Sigmoid colon (tissue), 7 donors: ENCODE measurements around the gene PTPDC1. TPM values are rescaled to one million over a fixed set of nuclear protein-coding genes. Genes with fewer than 3 reads are reported as not detected.

Experiments
- DNase-seq: peaks from one replicate; pipeline ENCODE4 v3.0.0-alpha.2; 2019
- H3K27ac ChIP-seq, 4 donors: fragments of 200-600 bp; sonication (generic); one replicate each; pipeline ENCODE4 v1.5.1; 2016 to 2019; ENCODE audit warnings: mild to moderate bottlenecking in 1 of 4
- H3K27me3 ChIP-seq, 3 donors: fragments of 200-600 bp; sonication (generic); one replicate each; pipeline ENCODE4 v1.5.1; 2019; ENCODE audit warnings: mild to moderate bottlenecking in 1 of 3
- H3K36me3 ChIP-seq, 4 donors: fragments of 200-600 bp; sonication (generic); one replicate each; pipeline ENCODE4 v1.5.1; 2016 to 2019
- H3K4me1 ChIP-seq, 4 donors: fragments of 200-600 bp; sonication (generic); one replicate each; pipeline ENCODE4 v1.5.1; 2017 to 2019
- H3K4me3 ChIP-seq, 4 donors: fragments of 200-600 bp; sonication (generic); one replicate each; pipeline ENCODE4 v1.5.1; 2017 to 2019; ENCODE audit warnings: mild to moderate bottlenecking in 2 of 4, moderate library complexity in 1 of 4
- H3K9me3 ChIP-seq, 4 donors: fragments of 200-600 bp in 3 of 4; sonication (generic) in 3 of 4; one replicate each; pipeline versions ENCODE4 v1.5.1 to v1.6.1; 2013 to 2019
- EP300 ChIP-seq, 4 donors: sonication (generic); formaldehyde crosslinking; IDR thresholded peaks; one replicate each; pipeline ENCODE4 v1.6.1; 2017; ENCODE audit warnings: antibody characterized with exemption in 4 of 4
- POLR2A ChIP-seq, 2 donors: fragments of 450-650 bp; IDR thresholded peaks; one replicate each; pipeline ENCODE4 v1.6.1; 2016; ENCODE audit warnings: antibody characterized with exemption in 2 of 2, mild to moderate bottlenecking in 2 of 2, moderate library complexity in 2 of 2
- POLR2AphosphoS5 ChIP-seq, 4 donors: sonication (generic); formaldehyde crosslinking; IDR thresholded peaks; one replicate each; pipeline ENCODE4 v1.6.1; 2017; ENCODE audit warnings: antibody characterized with exemption in 4 of 4
- whole genome bisulfite sequencing, 2 donors: extraction: QIAGEN DNeasy Blood & Tissue Kit; methylation state at CpG; one replicate each; pipeline ENCODE4 v1.1.7; 2013; 5-methylcytosine and 5-hydroxymethylcytosine counted together
- intact Hi-C: fragments of 100-400 bp; cut with DNase I; formaldehyde crosslinking; loops from one replicate; pipeline ENCODE4 v1.15.1; 2023
- polyA plus RNA-seq, 3 donors: library from polyadenylated mRNA; stranded (reverse); fragments of 200-250 nt; gene quantifications; one replicate each; pipeline ENCODE4 v1.2.3, GENCODE V29; 2013
- total RNA-seq, 4 donors: library from RNA; depleted of rRNA; stranded (reverse); fragments of >200 nt; gene quantifications; one replicate each; pipeline ENCODE4 v1.1.0, GENCODE V29; 2016
- TF ChIP-seq, protein P1 (sequence below), 4 experiments: fragments of 450-650 bp in 3 of 4; fragments of 200-600 bp in 1 of 4; IDR thresholded peaks; one replicate each; pipeline ENCODE4 v1.5.1; 2016 to 2019; ENCODE audit warnings: antibody characterized with exemption in 4 of 4, mild to moderate bottlenecking in 3 of 4, moderate library complexity in 2 of 4
- donor health status: healthy with polysubstance abuse.
- donor health status: Bipolar disorder and iron deficiency.
- donor health status: healthy.

The PTPDC1 gene
- total and polyA plus RNA-seq, 7 donors: 2.1 to 16.3 (median 12.0) TPM

DNA sequence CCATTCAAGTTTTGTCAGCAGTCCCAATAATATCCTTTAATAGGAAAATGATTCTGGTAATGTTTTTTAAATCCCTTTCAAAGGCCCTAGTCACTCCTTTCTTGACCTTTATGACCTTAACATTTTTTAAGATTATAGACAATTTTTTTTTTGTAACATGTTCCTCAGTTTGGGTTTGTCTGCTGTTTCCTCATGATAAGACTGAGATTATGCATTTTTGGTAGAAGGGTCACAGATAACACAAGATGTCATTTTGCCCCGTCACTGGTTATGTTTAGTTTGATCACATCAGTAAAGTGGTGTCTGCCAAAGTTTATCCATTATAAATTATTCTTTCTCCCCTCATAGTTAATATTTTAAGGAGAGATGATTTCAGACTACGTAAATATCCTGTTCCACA is 16.0 kb upstream of the PTPDC1 start:
- Histone ChIP-seq H3K36me3 (peaks cover 0 to 6% (median 0%) of the 10 kb centered on the region in 4 donors), H3K27me3 (no peaks in the 10 kb centered on the region), H3K4me1 (peaks cover 0 to 9% (median 2%) of the 10 kb centered on the region in 4 donors), H3K9me3 (peaks cover 0 to 3% (median 0%) of the 10 kb centered on the region in 4 donors), H3K27ac (no peak overlapping the region), H3K4me3 (no peak overlapping the region)
- intact Hi-C loops: no loop called here
- TF ChIP-seq POLR2AphosphoS5 (IDR thresholded peaks at IDR 0.05): no peak
- TF ChIP-seq, protein P1, sequence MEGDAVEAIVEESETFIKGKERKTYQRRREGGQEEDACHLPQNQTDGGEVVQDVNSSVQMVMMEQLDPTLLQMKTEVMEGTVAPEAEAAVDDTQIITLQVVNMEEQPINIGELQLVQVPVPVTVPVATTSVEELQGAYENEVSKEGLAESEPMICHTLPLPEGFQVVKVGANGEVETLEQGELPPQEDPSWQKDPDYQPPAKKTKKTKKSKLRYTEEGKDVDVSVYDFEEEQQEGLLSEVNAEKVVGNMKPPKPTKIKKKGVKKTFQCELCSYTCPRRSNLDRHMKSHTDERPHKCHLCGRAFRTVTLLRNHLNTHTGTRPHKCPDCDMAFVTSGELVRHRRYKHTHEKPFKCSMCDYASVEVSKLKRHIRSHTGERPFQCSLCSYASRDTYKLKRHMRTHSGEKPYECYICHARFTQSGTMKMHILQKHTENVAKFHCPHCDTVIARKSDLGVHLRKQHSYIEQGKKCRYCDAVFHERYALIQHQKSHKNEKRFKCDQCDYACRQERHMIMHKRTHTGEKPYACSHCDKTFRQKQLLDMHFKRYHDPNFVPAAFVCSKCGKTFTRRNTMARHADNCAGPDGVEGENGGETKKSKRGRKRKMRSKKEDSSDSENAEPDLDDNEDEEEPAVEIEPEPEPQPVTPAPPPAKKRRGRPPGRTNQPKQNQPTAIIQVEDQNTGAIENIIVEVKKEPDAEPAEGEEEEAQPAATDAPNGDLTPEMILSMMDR (IDR thresholded peaks at IDR 0.05): no peak
- no peak for TF ChIP-seq EP300 (IDR thresholded peaks at IDR 0.05)
- no peak for DNase-seq
- 92 to 96% methylated on average over 2 of the region's 2 CpGs for WGBS, 2 donors

DNA sequence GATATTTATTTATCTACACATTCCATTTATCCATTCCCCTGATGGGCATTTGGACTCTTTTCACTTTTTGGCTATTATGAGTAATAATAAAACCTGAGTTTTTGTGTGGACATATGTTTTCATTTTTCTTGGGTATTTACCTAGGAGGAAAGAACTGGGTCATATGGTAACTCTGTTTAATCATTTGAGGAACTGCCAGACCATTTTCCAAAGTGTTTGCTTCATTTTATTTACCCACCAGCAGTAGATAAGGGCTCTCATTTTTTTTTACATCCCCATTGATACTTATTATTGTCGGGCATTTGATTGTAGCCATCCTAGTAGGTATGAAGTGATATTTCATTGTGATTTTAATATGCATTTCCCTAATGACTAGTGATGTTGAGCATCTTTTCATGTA is 7.7 kb upstream of the PTPDC1 start:
- 21 to 82% methylated on average over 1 of the region's 1 CpG for WGBS, 2 donors
- Histone ChIP-seq H3K27ac (no peak overlapping the region), H3K4me1 (peaks cover 0 to 3% (median 0%) of the 10 kb centered on the region in 4 donors), H3K36me3 (peaks cover 0 to 17% (median 2%) of the 10 kb centered on the region in 4 donors), H3K9me3 (no peaks in the 10 kb centered on the region), H3K4me3 (no peak overlapping the region), H3K27me3 (no peaks in the 10 kb centered on the region)
- no peak for TF ChIP-seq EP300 (IDR thresholded peaks at IDR 0.05)
- TF ChIP-seq, protein P1 (IDR thresholded peaks at IDR 0.05): no peak
- no peak for TF ChIP-seq POLR2AphosphoS5 (IDR thresholded peaks at IDR 0.05)
- no peak for TF ChIP-seq POLR2A (IDR thresholded peaks at IDR 0.05)
- intact Hi-C loops: no loop called here
- DNase-seq: no peak

DNA sequence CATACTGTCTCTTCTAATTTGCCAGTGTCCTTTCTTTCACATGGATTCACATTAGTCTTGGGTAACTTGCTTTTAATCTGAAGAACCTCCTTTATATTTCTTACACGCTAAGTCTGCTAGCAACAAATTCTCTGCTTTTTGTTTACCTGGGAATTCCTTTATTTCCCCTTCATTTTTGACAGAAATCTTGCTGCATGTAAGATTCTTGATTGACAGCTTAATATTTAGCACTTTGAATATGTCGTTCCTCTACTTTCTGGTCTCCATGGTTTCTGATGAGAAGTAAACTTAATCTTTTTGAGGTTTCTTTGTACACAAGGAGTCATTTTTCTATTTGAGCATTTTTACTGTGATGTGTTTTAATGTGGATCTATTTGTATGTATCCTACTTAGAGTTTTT is 6.2 kb upstream of the PTPDC1 start:
- intact Hi-C loops: no loop called here
- DNase-seq: no peak
- 76 to 98% methylated on average over 2 of the region's 2 CpGs for whole genome bisulfite sequencing, 2 donors

DNA sequence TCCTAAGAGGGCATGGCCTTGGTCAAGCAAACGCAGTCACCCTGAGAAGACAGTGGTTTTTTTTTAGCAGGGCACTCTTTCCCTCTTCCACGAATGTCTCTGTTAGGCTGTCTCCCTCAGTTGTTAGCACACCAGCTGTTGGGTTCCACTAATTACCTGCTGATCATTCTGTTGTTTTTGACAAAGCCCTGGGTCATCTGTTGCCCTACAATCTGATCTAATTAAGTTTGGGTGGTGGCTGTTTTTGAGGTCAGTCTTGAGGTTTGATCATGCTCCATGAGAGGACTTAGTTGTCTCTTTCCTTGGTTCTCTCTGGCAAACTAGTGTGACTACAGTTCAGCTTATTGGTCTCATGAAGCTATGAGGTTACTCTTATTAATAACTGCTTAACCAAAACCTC is 5.0 kb upstream of the PTPDC1 start:
- Histone ChIP-seq H3K27ac (no peak overlapping the region), H3K9me3 (no peaks in the 10 kb centered on the region), H3K27me3 (no peaks in the 10 kb centered on the region), H3K36me3 (peaks cover 0 to 9% (median under 1%) of the 10 kb centered on the region in 4 donors), H3K4me3 (no peak overlapping the region), H3K4me1 (peaks cover 0 to 27% (median 9%) of the 10 kb centered on the region in 4 donors)
- TF ChIP-seq POLR2AphosphoS5 (IDR thresholded peaks at IDR 0.05) (no peak), EP300 (IDR thresholded peaks at IDR 0.05) (no peak), POLR2A (IDR thresholded peaks at IDR 0.05) (no peak)
- TF ChIP-seq, protein P1 (IDR thresholded peaks at IDR 0.05): no peak
- WGBS, 2 donors: 86 to 94% methylated on average over 2 of the region's 2 CpGs
- no peak for DNase-seq
- intact Hi-C loops: no loop called here

More for the DNA sequence above, 6.2 kb upstream of the PTPDC1 start:
- Histone ChIP-seq H3K27me3 (no peaks in the 10 kb centered on the region), H3K9me3 (no peaks in the 10 kb centered on the region), H3K27ac (no peak overlapping the region), H3K36me3 (peaks cover 0 to 11% (median 2%) of the 10 kb centered on the region in 4 donors), H3K4me1 (peaks cover 0 to 18% (median 5%) of the 10 kb centered on the region in 4 donors), H3K4me3 (no peak overlapping the region)
- TF ChIP-seq POLR2A (IDR thresholded peaks at IDR 0.05) (no peak), POLR2AphosphoS5 (IDR thresholded peaks at IDR 0.05) (no peak), EP300 (IDR thresholded peaks at IDR 0.05) (no peak)
- TF ChIP-seq, protein P1 (IDR thresholded peaks at IDR 0.05): no peak

DNA sequence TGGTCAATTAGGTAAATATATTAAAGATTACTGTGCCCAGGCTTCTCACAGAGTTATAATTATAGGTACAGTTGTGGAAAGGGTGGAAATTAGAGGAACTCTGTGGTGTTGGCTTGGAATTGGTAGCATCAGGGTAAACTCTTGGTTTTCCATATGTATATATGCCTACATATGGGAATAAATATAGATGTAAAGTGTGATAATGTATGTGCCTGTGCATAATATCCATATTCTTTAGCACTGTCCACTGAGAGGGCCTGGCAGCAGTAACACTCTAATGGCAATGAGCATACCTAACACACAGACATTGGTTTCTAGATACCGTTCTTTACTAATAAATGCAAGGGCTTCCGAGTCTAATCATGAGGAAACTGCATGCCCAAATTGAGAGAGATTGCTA is 4.0 kb upstream of the PTPDC1 start:
- Histone ChIP-seq H3K27ac (no peak overlapping the region), H3K36me3 (peaks cover 0 to 4% (median 0%) of the 10 kb centered on the region in 4 donors), H3K9me3 (no peaks in the 10 kb centered on the region), H3K4me3 (no peak overlapping the region), H3K27me3 (no peaks in the 10 kb centered on the region), H3K4me1 (peaks cover 0 to 30% (median 9%) of the 10 kb centered on the region in 4 donors)
- intact Hi-C loops: loop anchor here (10.0 kb wide), 1 partner anchor 55 kb away; no protein-coding TSS in a partner anchor
- no peak for DNase-seq
- TF ChIP-seq, protein P1 (IDR thresholded peaks at IDR 0.05): no peak
- TF ChIP-seq POLR2AphosphoS5 (IDR thresholded peaks at IDR 0.05): no peak
- no peak for TF ChIP-seq EP300 (IDR thresholded peaks at IDR 0.05)
- no peak for TF ChIP-seq POLR2A (IDR thresholded peaks at IDR 0.05)
- 96 to 98% methylated on average over 2 of the region's 2 CpGs for WGBS, 2 donors
